ENCODE results near the gene PTRHD1. TPM values are rescaled to one million over a fixed set of nuclear protein-coding genes. Genes with fewer than 3 reads are reported as not detected.

The PTRHD1 gene
- total RNA-seq, 2 donors from 2014 or later = 19.4 to 30.0 TPM

Other genes starting within 250 kb of the PTRHD1 start
- 10 to 100 TPM; 32.7 to 54.8 TPM for gene CENPO, start within 50 bp of the PTRHD1 start, total RNA-seq
- gene ADCY3, start 126.8 kb upstream of the PTRHD1 start, total RNA-seq = 100 to 1,000 TPM in 1 of 2 donors, 10 to 100 TPM in 1; 43.8 to 102 TPM
- gene DNAJC27, start 178.6 kb upstream of the PTRHD1 start, total RNA-seq = 1 to 10 TPM; 4.7 to 6.5 TPM
- under 1 TPM; 0.24 to 0.40 TPM for gene EFR3B, start 248.7 kb upstream of the PTRHD1 start, total RNA-seq